Astrocyte (in vitro differentiated cells and primary cell): ENCODE data around the gene HECW1.

Source experiments
- EZH2 ChIP-seq: IDR thresholded peaks from 2 replicates; pipeline ENCODE4 v1.6.1; 2012; ENCODE audit warnings: mild to moderate bottlenecking, low read length, inconsistent platforms; ENCODE audit not compliant: insufficient read depth
- TF ChIP-seq, protein P1 (sequence below): IDR thresholded peaks from 2 replicates; pipeline ENCODE4 v1.5.1; 2011; ENCODE audit warnings: low read depth, mild to moderate bottlenecking, inconsistent platforms, low read length, moderate library complexity; ENCODE audit not compliant: insufficient read depth

DNA sequence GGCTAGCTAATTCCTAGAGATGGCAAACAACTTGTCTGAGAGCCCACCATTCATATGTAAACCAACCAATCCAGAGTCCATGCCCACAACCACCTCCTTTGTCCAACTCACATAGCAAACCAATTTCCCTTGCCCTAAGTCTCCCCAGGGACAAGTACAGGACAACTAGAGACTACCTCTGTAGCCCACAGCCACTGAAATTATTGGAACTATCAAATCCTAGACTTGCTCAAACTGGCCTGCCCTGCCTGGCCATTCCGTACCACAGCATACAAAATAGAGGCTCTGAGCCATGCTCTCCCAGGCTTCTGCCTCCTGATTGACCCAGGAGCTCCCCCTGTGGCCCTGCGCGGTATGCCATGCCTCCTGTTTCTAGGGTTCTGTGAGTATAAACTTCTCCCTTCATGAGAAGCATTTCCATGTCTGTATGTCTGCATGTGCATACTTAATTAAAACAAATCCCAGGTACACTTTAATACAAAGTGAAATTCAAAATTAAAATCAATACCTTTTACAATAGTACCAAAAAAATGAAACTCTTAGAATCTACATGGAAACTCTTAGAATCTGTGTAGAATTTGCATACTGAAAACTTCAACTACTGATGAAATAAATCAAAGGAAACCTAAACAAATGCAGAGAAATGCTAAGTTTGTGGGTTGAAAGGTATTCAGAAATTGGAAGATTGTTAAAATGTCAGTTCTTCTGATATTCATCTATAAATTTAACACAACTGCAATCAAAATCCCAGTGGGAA is 4.0 kb upstream of the HECW1 start:
- TF ChIP-seq, protein P1, sequence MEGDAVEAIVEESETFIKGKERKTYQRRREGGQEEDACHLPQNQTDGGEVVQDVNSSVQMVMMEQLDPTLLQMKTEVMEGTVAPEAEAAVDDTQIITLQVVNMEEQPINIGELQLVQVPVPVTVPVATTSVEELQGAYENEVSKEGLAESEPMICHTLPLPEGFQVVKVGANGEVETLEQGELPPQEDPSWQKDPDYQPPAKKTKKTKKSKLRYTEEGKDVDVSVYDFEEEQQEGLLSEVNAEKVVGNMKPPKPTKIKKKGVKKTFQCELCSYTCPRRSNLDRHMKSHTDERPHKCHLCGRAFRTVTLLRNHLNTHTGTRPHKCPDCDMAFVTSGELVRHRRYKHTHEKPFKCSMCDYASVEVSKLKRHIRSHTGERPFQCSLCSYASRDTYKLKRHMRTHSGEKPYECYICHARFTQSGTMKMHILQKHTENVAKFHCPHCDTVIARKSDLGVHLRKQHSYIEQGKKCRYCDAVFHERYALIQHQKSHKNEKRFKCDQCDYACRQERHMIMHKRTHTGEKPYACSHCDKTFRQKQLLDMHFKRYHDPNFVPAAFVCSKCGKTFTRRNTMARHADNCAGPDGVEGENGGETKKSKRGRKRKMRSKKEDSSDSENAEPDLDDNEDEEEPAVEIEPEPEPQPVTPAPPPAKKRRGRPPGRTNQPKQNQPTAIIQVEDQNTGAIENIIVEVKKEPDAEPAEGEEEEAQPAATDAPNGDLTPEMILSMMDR: peak; percentile 87
- TF ChIP-seq EZH2: no peak
